GM15510 (cell line): Measurements from ENCODE around the gene ASMT.

ENCODE experiments used
- POLR2A ChIP-seq: IDR thresholded peaks from 3 replicates; pipeline ENCODE4 v1.6.1; 2011; ENCODE audit warnings: borderline replicate concordance; ENCODE audit not compliant: insufficient read length; ENCODE audit errors: extremely low read depth

Gene ASMT

GRCh38 chrX:1595711-1596060 lies 19.2 kb upstream of the ASMT start:
- no peak for TF ChIP-seq POLR2A

GRCh38 chrX:1596676-1597344 lies 18.0 kb upstream of the ASMT start:
- no peak for TF ChIP-seq POLR2A

GRCh38 chrX:1597345-1598020 lies 17.4 kb upstream of the ASMT start:
- no peak for TF ChIP-seq POLR2A

GRCh38 chrX:1598021-1598875 lies 16.6 kb upstream of the ASMT start:
- no peak for TF ChIP-seq POLR2A

GRCh38 chrX:1598876-1599790 lies 15.7 kb upstream of the ASMT start:
- no peak for TF ChIP-seq POLR2A

- no peak for TF ChIP-seq POLR2A
Observed at GRCh38 chrX:1599791-1600405, 15.0 kb upstream of the ASMT start.

- no peak for TF ChIP-seq POLR2A
Observed at GRCh38 chrX:1600406-1601050, 14.3 kb upstream of the ASMT start.

- no peak for TF ChIP-seq POLR2A
Observed at GRCh38 chrX:1601051-1601767, 13.7 kb upstream of the ASMT start.

- no peak for TF ChIP-seq POLR2A
Observed at GRCh38 chrX:1601768-1602085, 13.1 kb upstream of the ASMT start.

GRCh38 chrX:1602299-1602698 lies 12.6 kb upstream of the ASMT start:
- TF ChIP-seq POLR2A: no peak

GRCh38 chrX:1606496-1606895 lies 8.4 kb upstream of the ASMT start:
- no peak for TF ChIP-seq POLR2A

GRCh38 chrX:1609311-1609710 lies 5.5 kb upstream of the ASMT start:
- TF ChIP-seq POLR2A: no peak

GRCh38 chrX:1609762-1610161 lies 5.1 kb upstream of the ASMT start:
- no peak for TF ChIP-seq POLR2A

- no peak for TF ChIP-seq POLR2A
Observed at GRCh38 chrX:1610166-1610565, 4.7 kb upstream of the ASMT start.

GRCh38 chrX:1610736-1611135 lies 4.1 kb upstream of the ASMT start:
- no peak for TF ChIP-seq POLR2A
